HG03108 (cell line): ENCODE measurements around the gene CD99L2.
"Not testable (repeated sequence)": the region's sequence is repeated elsewhere in the genome, so short reads cannot be mapped to it uniquely, and the experiment has no call there.

ENCODE experiments used
- ATAC-seq: cut with Tn5 transposase; IDR thresholded peaks from one replicate; pipeline ENCODE4 v1.9.1; 2021; ENCODE audit warnings: moderate library complexity; ENCODE audit not compliant: unreplicated experiment

Gene CD99L2

DNA sequence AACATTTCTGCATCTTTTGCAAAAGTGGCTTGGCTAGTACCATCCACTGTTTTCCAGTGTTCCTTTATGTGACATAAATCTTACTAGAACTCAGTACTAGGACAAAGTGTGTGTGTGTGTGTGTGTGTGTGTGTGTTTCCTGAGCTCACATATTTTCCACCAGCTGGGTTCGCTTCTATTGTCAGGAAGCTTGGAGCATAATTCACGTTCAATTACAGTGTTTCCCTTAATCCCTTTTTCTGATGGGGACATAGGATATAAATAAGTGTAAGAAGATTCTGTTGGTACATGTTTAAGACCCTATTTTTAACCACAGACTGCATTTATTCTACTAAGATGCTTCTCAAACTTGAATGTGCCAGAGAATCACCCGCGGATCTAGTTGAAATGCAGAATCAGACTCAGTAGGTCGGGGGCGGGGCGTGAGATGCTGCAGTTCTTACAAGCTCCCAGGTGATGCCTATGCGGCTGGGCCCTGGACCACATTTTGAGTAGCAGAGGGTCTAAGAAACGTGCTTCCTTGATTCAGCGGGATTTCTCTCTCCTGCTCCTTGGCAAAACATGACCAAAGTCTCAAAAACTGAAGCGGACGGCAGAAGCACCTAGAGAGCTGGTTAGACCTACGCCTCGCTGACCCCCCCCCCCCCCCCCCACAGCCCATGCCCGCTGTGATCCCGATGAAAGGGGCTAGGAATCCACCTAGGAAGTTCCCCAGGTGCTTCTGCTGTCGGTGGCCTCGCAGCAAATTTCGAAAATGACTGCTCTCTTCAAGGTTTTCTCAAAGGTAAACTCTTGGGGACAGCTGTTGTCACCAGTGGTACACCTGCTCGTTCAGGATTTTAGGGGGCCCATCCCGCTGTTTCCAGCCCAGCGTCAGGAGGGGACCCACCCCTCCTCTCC lies 797 bp downstream of the CD99L2 start:
- ATAC-seq, result no peak

DNA sequence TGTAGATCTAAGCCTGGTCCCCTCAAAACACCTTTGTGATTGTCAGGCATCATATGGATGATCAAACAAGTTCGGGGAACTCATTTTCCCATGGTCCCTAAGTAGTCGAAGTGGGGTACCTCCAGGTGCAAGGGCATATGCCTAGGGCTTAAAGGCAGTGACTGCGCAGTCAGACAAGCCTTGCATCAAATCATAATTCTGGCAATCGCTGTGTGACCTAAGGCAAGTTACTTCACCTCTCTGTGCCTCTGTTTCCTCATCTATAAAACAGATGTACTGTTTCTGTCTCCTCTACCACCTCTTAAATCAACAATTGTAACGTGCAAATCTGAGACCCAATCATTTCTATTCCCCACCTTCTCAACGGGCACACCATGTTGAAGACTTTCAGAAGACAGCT lies 1.8 kb downstream of the CD99L2 start:
- no peak for ATAC-seq

DNA sequence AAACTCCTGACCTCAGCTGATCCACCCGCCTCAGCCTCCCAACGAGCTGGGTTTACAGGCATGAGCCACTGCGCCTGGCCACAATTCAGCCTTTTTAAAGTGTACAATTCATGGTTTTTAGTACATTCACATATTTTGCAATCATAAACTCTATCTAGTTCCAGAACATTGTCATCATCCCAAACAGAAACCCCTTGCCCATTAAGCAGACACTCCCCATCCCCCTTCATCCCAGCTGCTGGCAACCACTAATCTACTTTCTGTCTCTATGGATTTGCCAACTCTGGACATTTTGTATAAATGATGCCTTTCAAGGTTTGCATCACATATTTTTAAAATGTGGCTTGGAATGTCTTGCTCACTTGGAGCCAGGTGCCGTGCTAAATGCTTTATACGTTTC lies 4.5 kb downstream of the CD99L2 start:
- ATAC-seq, result no peak

DNA sequence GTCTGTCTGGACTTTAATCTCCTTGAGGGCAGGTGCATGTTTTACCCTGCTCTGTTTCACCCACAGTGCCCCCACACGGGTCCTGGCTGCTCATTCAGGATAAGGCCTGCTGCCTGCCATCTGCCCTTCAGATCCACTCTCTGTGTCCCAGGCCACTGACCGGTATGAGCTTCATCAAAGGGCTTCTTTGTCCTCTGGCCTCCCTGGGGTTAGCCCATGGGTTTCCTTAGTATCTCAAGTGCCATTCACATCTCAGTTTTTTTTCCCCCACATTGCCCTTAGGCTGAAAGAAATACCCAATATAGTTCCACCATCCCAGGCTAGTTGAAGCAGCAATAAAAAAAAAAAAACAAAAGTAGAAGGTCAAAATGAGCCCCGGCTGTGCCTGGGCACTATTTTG lies 9.3 kb downstream of the CD99L2 start:
- ATAC-seq, result no peak

DNA sequence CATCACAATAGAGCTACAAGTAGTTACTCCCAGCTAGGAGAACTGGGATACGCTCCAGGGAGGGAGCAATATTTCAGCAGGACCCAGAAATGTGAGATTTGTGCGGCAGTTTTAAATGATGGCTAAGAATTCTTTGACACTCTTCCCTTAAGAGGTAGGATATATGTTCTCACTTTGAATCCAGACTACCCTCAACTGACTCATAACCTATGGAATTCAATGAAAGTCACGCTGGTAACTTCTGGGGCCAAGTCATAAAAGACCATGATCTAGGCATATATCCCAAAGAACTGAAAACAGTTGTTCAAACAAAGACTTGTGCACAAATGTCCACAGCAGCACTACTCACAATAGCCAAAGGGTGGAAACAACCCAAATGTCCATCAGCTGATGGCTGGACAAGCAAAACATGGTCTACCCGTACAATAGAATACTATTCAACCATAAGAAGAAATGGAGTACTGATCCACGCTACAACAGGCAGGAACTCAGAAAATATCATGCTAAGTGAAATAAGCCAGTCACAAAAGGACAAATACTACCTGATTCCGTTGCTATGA lies 10.5 kb downstream of the CD99L2 start:
- ATAC-seq, result no peak

DNA sequence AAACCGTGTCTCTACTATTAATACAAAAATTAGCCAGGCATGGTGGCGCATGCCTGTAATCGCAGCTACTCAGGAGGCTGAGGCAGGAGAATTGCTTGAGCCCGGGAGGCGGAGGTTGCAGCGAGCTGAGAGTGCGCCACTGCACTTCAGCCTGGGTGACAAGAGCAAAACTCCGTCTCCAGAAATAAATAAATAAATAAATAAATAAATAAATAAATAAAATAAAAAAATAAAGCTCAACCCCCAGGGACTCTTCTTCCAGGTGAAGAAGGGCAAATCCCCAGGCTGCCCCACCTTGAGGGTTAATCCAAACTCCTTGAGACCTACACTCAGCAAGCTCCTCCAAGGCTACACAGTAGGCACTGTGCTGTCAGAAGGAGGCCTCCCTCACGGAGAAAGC lies 11.2 kb downstream of the CD99L2 start:
- ATAC-seq, result not testable (repeated sequence)

DNA sequence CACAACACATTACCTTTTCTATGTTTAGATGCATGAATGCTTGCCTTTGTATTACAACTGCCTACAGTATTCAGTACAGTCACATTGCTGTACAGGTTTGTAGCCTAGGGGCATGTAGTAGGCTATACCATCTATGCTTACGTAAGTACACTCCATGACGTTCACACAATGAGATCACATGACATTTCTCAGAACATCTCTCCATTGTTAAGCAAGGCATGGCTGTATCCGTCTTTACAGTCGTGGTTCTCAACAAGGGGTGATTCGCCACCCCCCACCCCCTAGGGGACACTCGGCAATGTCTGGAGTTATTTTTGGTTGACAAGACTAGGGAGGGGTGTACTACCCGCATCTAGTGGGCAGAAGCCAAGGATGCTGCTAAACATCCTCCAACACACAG lies 12.1 kb downstream of the CD99L2 start:
- ATAC-seq, result no peak

DNA sequence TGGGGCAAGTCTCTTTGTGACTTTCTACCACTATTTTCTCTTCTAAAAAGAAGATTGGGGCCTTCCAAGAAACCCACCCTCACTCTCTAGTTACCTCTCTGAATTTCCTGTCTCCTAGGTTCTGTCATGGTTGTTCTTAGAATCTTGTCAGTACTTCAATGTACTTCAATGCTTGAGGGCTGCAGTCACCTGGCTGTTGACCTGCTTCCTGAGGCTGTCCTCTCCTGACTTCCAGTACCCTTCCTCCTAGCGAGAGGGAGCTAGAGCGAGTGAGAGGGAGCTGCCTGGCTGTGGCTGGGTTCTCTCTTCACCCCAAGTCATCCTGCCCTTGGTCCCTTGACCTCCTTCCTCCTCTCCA lies 17.7 kb downstream of the CD99L2 start:
- ATAC-seq, result no peak

DNA sequence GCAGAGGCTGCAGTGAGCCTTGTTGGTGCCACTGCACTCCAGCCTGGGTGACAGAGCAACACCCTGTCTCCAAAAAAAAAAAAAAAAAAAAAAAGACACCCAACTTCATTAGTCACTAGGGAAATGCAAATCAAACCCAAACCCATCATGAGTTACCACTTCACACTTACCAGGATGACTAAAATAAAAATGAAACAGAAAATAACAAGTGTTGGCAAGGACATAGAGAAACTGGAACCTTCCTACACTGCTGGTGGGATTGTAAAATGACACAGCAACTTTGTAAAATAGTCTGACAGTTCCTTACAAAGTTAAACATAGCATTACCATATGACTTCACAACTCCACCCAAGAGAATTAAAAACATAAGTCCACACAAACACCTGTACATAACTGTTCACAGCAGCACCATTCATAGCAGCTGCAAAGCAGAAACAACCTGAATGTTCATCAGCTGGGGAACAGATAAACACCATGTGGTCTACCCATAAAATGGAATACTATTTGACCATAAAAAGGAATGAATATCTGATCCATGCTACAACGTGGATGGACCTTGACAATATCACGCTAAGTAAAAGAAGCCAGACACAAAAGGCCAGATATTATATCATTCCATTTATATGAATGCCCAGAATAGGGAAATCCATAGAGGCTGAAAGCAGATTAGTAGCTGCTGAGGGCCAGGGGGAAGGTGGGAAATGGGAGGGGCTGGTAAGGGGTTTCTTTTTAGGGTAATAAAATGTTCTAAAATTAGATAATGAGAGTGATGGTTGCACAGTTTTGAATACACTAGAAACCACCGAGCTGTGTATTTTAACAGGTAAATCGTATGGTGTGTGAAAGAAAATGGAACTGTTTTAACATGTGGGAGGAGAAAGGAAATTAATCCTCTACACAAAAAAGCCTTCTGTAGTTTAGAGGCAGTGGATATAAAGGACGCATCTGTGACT lies 18.3 kb downstream of the CD99L2 start:
- peak; percentile 71 for ATAC-seq

DNA sequence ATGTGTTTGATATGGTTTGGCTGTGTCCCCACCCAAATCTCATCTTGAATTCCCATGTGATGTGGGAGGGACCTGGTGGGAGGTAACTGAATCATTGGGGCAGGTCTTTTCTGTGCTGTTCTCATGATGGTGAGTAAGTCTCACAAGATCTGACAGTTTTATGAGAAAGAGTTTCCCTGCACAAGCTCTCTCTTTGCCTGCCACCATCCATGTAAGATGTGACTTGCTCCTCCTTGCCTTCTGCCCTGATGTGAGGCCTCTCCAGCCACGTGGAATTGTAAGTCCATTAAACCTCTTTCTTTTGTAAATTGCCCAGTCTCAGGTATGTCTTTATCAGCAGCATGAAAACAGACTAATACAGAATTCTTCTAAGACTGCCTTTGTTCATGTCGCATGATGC lies 22.8 kb downstream of the CD99L2 start:
- ATAC-seq, result not testable (repeated sequence)

DNA sequence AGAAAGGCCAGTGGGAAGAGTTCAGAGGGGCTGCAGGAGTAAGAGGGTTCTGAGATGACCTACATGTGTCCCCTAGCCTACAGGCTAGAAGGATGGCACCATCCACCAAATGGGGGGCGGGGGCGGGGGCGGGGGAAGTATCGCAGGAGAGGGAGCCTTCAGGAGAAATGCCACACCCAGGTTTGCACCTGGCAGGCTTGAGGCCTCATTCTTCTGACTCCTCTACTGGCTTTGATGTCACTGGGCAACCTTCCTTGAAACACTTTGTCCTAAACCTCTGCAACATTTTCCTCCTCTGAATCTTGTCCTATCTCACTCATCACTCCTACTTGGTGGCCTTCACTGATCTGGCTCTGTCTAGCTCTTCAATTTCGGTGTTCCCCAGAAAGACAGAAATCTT lies 24.0 kb downstream of the CD99L2 start:
- no peak for ATAC-seq

DNA sequence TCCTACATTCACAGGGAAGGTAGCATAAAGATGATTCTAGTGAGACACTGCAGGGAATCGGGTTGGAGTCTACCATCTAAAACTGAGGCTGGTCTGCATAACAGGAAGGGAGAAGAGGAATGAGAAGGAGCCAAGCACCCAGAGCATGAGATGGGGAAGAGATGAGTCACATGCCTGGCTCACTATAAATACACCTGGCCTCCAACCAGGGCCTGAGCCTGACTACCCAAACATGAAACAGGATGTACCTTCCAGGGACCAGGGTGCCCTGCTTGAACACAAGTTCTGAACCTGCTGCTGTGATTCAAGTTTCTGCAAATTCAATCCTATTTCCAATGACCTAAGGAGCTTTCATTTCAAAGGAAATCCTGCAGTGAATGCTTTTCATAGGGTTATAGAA lies 24.9 kb downstream of the CD99L2 start:
- ATAC-seq, result peak; percentile 61

DNA sequence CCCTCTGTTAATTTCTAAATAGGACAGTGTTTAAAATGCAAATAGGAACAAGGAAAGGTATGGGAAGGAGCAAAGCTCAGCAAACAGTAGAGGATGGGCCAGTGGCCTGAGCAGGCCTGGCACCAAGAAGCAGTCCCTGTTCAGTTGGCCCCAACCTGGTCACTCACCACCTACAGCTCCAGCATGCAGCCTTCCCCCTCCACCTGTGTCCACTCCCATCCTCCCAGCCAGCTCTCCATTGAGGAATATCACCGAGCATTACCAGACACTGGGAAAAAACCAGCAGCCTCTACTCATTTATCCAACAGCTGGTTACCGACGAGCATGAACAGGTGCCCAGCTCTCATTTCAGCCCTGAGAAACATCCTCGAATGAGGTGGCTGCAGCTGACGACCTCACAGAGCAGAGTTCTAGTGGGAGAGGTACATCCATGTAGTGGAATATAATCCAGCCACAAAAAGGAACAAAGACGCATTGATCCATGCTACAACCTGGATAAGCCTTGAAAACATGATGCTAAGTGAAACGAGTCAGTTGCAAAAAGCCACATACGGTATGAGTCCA lies 25.6 kb downstream of the CD99L2 start:
- no peak for ATAC-seq

DNA sequence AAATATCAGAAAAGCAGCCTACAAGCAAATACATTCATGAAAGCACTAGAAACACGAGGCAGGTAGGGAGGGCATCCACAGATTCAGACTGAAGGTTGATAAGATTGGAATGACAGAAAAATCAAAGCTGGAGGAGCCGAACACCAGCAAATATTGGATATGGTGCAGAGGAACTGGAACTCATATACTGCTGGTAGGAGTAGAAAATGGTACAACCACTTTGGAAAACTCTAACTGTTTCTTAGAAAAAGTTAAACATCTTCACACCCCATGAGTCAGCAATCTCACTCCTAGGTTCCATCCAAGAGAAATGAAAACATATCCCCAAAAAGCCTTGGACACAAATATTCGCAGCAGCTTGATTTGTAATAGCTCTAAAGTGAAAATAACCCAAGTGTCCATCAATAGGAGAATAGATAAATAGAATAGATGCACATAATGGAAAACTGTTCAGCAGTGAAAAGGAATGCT lies 27.1 kb downstream of the CD99L2 start:
- ATAC-seq, result no peak

DNA sequence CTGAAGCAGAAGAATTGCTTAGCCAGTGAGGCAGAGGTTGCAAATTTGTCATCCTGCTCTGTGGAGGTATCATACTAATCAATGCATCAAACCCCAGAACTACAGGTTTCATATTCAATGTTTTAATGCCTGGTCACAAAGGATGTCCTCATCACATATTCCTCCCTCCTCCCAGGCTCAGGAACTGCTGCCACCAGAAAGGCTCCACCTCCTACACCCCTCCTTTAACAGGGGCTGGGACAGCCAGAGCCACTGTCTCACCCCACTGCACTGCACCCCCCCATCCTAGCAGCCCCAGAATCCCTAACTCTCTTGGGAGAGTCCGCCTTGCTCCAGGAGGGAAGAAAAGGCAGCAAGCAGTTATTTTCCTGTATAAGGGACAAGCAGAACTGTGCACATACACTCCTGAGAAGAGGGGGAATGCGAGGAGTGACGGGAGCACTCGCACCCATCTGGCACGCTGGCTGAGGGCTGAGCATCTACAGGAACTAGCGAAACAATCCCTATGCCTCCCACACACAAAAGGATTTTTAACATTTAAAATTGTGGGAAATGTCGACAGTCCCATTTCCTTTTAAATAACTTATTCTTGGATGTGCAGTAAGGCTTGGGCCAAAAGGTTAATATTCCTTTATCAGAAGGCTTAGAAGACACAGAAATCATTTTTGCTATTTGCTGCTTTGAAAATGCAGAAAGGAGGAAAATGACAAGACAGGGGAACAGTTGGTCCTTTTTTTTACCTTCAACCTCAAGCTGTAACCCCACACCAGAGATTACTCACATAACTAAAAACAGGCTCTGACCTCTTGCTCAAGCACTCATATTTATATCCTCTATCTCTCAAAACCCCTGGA lies 27.8 kb downstream of the CD99L2 start:
- ATAC-seq, result no peak

DNA sequence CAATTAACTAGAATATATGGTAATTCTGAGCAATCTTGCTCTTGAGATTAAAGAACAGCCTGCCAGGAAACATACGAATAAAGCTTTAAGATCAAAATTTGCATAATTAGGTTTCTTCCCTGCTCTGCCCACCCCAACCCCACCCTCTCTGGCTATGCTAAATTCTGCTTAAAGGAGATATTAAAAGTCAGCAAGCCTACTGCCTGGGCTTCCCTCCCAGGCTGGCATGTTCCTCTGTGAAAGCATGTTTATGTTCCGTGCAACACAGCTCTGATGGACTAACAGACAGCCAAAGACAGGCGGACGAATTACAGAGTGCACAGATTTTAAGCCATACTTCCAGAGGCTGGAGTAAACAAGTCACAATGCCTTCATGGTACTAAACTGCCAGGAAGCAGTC lies 28.4 kb downstream of the CD99L2 start:
- ATAC-seq, result no peak

DNA sequence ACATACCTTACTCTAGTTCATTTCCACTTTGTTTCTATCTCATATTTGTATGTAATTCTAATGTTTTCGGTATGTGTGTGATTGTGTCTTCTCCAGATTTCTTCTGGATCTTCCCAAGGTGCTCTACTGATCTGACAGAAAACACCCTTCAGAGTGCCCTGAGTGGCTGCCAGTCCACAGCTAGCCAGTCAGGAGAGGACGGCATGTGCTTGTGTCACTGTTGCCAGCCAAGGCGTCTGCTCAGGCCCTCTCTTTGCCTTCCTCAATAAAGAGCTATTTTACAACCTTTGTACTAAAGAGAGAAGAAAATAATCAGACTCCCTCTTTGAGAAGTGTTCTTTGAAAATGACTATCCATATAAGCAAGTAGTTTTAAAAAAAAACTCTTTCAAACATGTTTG lies 29.0 kb downstream of the CD99L2 start:
- ATAC-seq, result peak; percentile 41

DNA sequence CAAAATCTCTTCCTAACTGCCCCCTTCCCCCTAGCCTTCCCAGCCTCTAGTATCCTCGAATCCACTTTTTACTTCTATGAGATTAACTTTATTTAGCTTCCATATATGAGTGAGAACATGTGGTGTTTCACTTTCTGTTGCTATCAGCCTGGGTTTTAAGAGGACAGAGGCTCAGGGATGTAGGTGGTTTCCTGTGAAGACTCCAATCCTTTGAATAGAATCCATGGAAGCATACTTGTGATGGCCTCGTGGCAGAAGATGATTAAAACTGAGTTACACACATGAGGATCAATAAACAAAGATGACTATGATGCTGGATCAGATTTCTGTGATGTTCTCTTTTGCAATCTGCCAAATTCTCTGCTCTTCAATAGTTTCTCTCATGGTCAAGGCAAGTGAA lies 29.8 kb downstream of the CD99L2 start:
- no peak for ATAC-seq

DNA sequence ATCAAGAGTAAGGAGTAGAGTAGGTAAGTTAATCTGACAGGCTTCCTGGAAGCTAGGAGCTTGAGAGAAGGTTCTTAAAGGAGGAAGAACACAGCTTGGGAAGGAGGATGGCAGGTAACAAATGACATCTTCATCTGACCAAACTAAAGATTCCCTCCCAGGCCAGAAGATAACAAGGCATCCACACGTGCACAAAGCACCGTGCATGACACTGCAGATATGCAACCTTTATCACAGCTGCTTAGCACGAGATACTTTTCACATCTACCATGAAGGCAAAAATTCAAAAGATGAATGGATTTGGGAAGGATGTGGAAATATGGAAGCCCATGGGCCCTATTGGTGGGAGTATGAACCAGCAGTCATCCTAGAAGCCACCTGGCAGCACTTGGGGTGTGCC lies 34.3 kb downstream of the CD99L2 start:
- no peak for ATAC-seq

DNA sequence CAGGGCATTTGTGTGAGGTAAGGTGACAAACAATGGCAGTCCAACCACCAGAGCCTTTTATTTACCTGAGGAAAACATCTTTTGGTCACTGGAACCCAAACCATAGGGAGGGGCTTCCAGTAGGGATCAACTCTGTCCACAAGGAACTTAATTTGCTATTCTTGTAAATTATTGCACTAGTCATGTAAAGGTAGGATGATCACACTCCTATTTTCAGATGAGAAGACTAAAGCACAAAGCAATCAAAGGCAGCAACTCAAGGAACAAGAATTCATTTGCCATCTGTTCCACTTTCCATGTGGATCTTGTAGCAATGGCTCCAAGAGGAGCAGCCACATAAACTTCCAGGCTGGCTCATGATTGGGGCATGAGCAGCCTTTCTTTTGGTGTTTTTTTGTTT lies 35.3 kb downstream of the CD99L2 start:
- no peak for ATAC-seq
